ENCODE data around the gene RFNG.

RFNG gene

DNA sequence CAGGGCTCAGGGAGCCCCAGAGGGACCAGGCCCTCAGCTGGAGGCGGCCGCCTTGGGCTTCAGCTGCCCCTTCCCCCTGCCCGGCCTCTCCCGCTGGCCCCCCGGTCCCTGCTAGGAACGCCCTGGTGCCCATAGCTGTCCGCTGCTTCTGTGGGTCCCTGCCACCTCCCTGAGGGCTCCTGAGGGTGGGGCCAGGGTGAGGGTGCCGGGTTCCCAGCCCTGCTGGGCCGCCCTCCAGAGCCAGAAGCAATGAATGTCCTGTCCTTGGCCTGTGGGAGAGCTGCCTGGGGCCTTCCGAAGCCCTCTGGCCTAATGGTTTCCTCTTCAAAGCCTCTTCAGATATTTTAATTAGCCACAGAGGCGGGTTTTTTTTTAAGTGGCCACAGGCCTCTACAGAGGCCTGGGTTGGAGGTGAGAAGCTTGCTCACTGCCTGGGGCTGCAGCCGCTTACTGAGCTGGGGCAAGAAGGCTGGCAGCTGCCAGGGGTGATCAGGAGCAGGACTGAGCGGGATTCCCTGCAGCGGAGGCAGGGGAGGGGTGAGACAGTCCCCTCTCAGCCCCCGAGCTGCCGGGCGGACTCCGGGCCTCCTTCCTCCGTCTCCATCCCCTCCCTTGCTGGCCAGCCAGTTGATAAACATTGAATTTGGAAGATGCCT lies 38.8 kb downstream of the RFNG start:
- no peak for FAIRE-seq

DNA sequence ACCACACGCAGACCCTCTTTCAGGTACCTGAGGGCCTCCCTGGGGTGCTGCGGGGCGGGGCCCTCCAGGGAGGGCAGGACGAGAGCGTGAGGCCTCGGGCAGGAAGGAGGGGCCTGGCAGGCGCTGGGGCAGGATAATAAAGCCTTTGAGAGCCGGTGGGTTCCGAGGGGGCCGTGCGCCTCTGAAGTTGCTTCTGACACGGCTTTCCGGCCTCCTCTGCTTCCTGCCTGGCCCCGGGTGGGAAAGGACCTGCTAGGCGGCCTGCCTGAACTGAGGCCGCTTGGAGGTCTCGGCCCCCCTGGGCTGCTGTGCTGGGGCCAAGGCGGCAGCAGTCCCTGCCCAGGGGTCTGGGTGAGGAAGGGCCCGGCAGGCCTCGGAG lies 39.4 kb downstream of the RFNG start:
- no peak for FAIRE-seq

DNA sequence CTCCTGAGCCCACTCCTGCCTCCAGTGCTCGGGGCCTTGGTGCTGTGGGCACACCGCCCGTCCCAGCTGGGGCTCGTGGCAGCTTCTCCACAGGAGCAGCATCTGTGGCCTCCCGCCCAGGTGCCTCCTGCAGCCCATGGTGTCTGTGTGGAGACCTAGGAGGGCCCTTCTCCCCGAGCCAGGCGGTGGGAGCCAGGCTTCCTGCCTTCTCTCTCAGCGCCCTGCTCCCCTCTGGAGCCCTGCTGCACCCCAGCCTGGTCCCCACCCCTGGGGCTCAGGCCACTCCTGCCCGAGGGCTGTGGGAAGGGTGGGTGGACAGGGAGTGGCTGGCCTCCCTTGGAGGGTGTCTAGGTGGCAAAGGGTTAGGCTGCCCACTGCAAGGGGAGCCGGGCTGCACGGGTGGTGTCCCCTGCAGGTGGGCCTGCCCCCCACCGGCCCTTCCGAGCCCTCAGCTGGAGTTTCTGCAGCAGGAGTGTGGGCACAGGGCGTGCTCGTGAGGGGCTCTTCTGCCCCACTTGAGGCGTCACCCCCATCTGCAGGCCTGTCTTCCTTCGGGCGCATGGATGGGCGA lies 39.9 kb downstream of the RFNG start:
- FAIRE-seq, result no peak

DNA sequence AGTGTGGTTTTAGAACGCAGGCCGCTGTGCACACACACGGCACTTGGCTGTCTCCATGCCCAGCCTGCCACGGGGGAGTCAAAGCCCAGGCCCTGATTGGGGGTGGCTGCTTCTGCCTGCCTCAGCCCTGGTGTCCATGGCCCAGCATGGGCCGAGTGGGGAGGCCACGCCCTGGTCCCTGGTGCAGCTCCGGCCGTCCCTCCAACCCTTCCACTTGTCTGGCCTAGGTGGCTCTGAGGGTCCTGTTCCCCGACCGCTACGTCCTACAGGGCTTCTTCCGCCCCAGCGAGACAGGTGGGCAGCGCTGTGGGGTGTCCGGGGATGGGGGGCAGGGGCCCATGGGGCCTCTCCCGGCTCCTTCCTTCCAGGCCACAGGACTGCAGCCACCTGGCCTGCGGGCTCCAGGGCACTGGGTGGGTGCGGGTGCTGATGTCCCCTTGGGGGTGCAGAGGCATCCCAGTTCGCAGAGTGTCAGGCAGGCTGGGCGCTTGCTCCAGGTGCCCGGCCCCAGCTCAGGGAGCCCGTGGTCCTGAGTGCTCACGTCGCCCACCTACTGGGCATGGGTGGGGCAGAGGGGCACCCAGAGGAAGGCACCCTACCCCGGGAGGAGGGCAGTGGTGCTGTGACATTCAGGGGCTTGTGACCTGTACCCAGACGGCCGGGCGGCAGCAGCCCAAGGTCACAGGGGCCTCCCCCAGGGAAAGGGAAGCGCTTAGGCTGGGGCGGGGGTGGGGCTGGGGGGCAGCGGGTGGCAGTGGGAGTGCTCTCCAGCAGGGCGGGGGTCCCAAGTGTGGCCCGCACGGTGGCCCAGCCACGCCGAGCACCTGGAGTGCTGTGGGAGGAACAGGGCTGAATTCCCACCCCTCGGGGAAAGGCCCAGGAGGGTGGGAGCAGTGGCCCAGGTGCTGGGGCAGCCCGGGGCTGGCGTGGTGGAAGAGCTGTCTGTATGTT lies 40.8 kb downstream of the RFNG start:
- FAIRE-seq, result no peak

DNA sequence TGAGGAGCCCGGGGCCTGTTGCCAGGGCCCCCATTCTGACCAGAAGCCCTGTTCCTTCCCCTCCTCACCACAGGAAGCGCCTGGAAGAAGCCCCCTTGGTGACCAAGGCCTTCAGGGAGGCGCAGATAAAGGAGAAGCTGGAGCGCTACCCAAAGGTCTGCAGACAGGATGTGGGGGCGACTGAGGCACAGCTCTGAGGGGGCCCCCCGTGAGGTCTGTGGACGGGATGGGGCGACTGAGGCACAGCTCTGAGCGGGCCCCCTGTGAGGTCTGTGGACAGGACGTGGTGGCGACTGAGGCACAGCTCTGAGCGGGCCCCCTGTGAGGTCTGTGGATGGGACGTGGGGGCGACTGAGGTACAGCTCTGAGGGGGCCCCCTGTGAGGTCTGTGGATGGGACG lies 42.2 kb downstream of the RFNG start:
- FAIRE-seq, result no peak

DNA sequence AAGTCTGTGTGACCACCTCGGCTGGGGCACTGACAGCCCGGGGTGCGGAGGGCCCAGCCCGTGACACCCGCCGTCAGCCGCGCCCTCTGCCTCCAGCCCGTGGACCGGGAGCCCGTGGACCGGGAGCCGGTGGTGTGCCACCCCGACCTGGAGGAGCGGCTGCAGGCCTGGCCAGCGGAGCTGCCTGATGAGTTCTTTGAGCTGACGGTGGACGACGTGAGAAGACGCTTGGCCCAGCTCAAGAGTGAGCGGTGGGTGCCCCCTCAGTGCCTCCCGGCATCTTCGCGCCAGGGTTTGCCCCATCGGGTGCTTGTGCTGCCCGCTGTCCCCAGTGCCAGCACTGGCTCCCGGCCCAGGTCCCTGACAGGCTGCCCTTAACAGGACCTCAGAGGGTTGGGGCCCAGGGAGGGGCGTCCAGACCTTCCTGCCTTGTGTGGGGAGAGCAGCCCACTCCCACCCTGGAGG lies 42.6 kb downstream of the RFNG start:
- FAIRE-seq, result no peak

DNA sequence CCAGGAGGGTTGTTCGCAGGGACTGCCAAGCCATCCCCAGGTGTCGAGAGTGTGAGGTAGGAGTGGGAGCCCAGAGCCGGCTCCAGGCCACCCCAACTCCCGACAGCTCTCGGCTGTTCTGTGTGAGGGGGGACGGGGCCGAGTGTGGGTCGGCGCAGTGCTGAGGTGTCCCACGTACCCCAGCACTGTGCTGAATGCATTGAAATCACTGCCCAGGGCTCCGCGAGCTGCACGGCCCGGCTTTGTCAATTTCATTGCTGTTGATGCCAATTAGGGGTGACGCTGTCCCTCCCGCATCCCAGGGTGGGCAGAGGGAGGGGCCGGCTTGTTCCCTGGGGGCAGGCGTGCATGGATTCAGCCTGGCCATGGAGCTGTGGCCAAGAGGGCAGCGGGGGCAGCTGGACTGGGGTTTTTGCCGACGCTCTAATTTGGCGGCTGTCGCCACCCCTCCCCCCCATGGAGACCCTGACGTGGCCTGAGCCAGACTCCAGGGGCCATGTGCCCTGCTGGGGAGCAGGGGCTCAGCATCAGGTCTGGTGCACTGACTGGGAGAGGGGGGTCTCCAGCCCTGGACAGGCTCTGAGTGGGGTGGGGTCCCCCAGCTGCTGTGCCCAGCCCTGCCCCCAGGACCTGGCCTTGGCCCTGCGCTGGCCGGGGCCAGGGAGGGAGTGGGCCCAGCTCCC lies 43.2 kb downstream of the RFNG start:
- no peak for FAIRE-seq

DNA sequence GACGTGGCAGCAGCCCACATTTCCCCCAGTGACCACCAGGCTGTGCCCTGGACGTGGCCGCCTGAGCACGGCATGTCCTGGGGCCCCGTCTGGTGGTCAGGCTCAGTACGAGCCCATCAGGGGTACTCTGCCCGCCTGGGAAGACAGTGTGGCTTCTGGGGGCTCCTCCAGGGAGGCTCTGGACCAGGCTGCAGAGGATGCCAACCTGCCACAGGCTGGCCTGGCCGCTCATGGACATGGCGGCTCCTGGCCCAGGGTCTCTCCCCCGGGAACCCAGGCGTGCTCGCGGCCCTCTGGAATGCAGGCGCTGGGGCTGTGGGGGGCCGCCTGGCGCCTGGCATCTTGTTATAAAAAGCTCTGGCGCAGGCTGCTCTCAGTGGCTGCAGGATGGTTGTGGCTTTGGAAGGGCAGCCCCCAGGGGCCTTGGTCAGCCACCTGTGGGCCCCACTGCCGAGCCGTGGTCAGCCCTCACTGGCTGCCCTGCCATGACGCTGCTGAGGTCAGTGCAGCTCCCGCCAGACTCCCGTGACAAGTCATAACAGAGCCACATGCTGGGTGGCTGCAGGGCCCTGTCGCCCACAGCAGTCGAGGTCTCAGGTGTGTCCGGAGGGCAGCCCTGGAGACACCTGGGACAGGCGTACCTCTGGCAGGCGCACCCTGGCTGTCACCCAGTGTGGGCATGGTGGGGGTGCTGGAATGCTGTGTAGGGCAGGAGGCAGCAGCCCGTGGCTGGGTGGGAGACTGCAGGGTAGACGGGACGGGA lies 43.9 kb downstream of the RFNG start:
- FAIRE-seq, result no peak

DNA sequence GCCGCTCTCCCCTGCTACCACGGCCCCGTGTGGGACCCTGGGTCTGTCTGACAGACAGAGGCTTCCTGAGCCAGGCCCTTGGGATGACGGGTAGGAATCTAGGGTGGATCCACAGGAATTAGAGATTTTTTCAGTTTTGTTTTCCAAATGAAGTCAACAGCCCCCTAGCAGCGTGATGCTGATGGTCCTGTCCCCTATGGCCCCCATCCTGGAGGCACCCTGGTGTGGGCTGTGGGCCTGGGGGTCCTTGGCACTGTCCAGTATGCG lies 44.5 kb downstream of the RFNG start:
- FAIRE-seq, result no peak

DNA sequence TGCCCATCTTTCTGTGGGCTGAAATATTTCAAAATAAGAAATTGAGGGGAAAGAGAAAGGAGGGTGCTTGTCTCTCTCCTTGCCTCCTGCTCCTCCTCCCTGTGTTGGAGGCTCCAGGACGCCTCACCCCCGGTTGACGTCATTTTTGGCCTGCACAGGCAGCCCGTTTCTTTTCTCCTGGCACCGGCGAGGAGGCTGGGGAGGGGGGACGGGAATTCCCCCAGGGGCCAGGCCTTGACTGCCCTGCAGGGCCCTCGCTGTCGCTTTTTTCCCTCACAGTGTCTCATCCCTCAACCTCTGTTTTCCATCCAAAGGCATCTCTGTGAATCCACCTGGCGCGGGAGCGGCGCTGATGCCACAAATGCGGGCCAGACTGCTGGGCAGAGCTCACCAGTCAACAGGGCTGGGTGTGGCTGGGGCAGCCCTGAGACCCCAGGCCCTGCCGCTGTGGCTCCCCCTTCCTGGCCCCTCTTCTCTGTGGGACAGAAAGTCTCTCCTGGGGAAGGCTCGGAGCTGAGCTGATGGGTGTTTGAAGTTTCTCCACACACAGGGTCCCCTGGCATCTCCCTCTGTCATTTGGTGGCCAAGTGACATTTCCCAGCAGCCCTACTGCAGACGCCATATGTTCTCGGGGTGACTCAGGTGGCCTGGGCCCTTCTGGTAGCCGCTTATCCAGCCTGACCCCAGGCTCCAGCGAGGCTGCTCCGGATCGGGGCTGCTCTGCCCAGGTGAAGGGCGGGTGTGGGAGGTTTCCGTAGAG lies 45.0 kb downstream of the RFNG start:
- FAIRE-seq, result no peak

DNA sequence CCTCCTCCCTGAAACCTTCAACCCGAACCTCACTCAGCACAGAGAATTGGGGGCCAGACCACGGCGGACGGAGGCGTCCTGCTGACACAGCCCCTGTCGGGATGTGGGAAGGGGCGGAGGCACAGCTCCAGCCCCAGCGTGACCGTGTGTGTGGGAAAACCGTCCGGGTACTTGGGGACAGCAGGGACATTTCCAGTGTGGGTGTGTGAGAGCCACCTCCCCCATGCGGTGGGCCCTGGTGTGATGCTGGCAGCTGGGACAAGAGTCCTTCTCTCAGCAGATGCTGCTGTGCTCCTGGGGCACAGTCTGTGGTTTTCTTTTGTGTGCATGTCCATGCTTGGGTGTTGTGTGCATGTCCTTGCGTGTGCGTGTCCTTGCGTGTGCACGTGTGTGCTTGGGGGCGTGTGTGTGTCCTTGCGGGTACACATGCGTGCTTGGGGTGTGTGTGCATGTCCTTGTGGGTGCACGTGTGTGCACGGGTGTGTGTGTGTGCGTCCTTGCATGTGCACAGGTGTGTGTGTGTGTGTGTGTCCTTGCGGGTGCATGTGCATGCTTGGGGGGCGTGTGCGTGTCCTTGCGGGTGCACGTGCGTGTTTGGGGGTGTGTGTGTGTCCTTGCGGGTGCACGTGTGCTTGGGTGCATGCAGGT lies 45.8 kb downstream of the RFNG start:
- no peak for FAIRE-seq

DNA sequence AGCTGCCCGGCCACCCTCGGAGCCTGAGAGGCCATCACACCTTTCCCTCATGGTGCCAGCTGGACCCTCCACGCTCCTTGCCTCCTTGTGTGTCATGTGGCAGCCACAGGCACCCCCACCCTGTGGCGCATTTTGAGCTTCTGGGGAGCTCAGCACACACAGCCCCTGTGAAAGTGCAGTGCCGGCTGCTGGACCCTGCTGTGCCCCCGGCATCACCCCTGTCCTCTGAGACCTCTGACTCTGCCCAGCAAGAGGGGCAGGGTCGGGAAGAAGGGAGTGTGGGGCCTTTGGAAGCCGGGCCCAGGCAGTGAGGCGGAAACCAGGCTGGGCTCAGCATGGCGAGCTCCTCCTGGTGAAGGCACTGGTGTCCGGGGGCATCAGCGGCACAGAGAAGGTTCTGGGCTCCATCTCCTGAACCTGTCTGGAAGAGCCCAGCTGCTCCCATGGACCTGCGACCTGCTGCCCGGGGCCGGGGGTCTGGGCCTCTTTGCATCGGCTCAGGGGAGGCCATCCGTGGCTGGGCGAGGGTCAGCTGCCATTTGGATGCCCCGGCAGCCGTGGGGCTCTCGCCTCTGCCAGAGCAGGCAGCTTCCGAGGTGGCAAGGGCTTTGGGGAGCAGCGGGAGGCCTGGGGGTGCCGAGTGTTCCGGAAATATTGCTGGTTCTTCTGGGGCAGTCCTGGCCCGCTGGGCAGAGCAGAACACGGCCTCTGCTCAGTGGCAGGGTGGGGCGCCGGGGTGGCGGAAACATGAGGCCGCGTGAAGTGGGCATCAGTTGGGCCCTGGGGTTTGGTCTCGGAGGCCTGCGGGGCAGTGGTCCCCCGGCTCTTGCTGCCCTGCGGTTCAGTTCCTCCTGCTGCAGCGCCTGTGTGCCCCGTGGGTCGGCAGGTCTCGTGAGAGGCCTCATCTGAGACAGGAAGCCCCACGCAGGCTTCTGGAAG lies 46.8 kb downstream of the RFNG start:
- FAIRE-seq, result no peak

DNA sequence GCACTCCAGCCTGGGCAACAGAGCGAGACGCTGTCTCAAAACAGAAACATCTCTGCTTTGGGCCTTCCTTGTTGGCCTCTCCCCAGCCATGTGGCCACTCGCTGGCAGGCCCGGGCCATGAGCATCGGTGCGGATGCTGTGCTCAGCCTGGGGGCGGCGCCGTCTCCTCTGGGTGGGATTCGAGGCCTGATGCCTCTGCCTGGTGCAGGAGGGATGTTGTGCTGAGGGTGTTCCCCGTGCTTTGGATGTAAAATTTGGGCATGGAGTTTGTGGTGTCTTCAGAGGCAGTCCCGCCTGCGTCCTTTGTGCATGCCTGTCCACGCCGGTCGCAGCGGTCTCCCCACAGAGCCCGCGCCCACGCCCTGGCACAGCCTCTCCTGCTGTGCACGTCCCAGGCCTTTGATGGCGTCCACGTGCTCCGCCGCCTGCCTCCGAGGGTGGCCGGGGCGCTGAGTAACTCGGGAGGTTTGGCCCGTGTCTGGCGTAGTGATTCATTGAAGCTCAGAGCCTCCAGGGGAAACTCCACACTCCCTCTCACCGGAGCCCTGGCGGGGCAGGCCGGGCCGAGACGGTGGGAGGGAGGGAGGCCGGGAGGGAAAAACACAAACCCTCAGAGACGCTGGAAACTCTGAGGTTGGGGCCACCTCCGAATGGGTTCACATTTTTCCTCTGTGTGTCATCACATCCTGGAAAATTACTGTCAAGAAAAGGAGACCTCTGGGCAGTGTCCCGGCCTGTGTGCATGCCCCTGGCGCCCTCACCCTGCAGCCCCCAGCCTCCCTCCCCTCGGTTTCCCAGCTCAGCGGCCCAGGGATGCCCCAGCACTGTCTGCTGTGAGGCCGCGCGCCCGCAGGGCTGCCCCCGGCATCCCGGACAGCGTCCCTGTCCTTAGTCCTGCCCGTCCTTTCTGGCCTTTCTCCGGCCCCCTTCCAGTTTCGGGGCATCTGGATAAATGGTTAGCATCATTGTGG lies 47.9 kb downstream of the RFNG start:
- FAIRE-seq, result no peak

DNA sequence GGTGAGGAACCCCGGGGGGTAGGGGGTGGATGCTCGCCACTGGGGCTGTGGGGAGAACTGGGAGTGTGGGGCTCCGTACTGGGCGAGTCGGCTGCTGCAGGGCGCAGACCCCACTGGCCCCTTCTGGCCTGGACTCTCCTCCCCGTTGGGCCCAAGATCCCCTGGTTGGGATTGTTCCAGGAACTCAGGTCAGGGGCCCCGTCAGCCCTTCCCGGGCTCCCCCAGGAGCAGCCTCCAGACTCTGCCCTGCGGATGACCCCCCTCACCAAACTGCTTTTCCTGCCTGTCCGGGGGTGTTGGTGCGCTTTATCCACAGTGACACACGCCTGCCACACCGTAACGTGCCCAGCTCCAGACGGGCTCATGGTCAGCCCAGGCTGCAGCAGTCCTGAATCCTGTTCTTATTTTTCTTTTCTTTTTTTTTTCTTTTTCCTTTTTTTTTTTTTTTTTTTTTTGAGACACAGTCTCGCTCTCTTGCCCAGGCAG lies 50.0 kb downstream of the RFNG start:
- no peak for FAIRE-seq

DNA sequence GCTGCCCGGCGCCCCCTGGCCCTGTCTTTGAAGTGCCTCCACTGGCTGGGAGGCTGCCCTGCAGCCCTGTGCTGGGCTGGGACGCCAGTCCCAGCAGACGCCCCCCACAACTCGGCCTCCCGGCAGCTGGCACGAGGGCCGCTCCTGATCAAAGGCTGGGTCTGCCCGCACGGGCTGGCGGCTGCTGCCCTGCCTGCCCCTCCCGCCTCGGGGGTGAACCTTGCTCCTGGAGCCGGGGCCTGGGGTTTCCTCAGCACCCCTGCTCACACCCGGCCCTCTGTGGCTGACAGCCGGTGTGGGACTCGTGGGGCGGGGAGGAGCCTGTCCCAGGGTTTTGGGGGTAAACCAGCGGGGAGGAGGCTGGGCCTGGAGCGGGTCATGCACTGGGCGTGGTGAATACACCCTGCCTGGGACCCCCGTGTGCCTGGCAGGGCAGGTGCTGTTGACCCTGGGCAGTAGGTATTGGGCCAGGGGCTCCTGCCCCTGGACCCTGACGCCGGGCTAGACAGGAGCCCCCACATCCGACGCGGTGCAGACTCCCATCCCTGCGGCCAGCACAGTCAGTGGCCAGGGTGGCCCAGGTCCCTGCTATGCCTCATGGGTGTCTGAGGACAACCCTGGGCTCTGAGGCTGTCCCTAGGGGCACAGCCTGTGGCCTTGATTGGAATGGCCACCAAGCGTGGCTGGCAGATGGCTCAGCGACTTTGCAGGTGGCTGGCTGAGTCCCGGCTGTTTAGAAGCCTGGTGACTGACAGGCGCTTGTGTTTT lies 50.6 kb downstream of the RFNG start:
- no peak for FAIRE-seq

DNA sequence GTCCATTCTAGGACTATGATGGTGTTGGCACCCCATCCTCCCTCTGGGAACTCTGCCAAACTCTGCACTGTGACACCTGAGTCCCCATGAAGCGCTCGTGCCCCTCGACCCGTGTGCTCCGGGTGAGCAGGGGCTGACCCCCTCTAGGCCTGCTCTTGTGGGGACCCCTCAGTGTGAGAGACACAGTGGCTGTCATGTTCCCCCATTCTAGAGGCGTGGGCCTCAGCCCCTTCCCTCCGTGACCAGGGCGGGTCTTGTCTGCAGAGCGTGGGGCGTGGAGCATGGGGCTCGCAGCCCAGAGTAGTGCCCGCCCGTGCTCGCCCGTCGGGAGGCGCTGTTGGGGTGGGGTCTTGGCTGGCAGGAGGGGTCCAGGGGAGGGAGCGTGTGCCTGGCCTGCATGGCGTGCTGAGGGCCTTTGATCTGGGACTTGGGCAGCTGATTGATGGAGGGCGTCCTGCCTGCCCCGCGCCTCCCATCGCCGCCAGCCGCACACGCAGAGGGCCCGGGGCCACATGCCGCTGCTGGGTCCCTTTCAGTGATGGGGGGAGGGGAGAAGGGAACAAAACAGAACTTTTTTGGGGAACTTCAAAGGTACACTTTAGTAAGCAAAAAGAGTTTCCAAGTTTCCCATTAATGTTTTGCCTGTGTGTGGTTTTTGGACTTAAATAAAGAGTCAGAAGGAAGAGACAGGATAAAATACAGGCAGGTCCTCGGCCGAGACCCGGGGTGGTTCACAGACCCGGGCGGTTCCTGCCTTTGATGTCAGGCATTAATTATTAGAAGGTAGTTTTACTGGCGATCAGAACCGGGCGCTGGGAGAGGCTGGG lies 51.4 kb downstream of the RFNG start:
- FAIRE-seq, result no peak

DNA sequence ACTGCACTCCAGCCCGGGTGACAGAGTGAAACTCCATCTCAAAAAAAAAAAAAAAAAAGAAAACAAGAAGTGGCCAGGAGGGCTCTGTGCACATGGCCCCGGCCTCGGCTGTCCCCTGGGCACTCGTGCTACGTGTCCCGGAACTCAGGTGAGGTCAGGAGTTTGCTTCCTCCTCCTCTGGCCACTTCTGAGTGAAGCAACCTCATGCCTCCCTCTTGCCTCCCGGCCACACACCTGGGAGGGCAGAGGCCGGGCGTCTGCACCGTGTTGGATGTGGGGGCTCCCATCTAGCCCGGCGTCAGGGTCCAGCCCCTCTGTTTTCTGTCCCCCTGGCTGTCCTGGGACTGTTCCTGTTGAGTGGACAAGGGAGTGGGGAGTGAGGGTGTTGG lies 52.0 kb downstream of the RFNG start:
- FAIRE-seq, result no peak

Measured in endometrium (tissue), 2 donors.